ENCODE results near the gene MYRF. TPM values are rescaled to one million over a fixed set of nuclear protein-coding genes. Genes with fewer than 3 reads are reported as not detected.

Gene MYRF
- total and polyA plus RNA-seq, 9 of the 15 experiments (the other 6 are each of a cell fraction or from before 2014, with no cell fraction given), result 2.3 to 25.8 (median 7.1) TPM

- intact Hi-C loops (cut with micrococcal nuclease) (no loop called here), in situ Hi-C loops (cut with MboI) (no loop called here)
- H3K36me3 ChIP-seq (ENCODE audit: control insufficient read depth, insufficient read depth, low read length), result peaks cover 3% of the 10 kb centered on the region; the same call in 1 of the 3 replicates
- peak overlapping the region in 1 of 2 experiments; percentile 75; a peak in 2 of 4 replicates for H3K9ac ChIP-seq (ENCODE audit: insufficient read depth in 1 of 2, low read depth in 2 of 2, low read length in 2 of 2)
- ChIA-PET CTCF (ENCODE audit: low intra/inter-chr PET ratio) (no interaction called here), POLR2A (interaction anchor here (0.7 to 1.3 kb wide), 4 partner anchors 9 to 26 kb away, joined by 3 to 6 read pairs (median 5); partner anchors contain the start of genes FEN1 and TMEM258)
- no peaks in the 10 kb centered on the region; the same call in 2 of the 3 replicates for H3K79me2 ChIP-seq (ENCODE audit: control insufficient read depth, insufficient read depth, low read length)
- H4K20me1 ChIP-seq (replicated peaks; ENCODE audit: control insufficient read depth, insufficient read depth, low read length), result 0 out of 2 replicates have a peak, but pooled peaks cover 6% of the 10 kb centered on the region
- H3K27me3 ChIP-seq (ENCODE audit: control insufficient read depth in 2 of 2, insufficient read depth in 2 of 2, low read length in 2 of 2), result no peaks in the 10 kb centered on the region
- H3K9me3 ChIP-seq (replicated peaks; ENCODE audit: control insufficient read depth, insufficient read depth, low read depth, low read length), result no peaks in the 10 kb centered on the region
- H2AFZ ChIP-seq (ENCODE audit: low read depth, low read length), result no peak overlapping the region
- ATAC-seq (no peak), FAIRE-seq (no peak), DNase-seq (ENCODE audit: extremely low read depth in 1 of 4, low spot score in 3 of 4) (no peak)
- H3K4me2 ChIP-seq (ENCODE audit: insufficient read depth, low read length), result no peak overlapping the region
- H3K27ac ChIP-seq (ENCODE audit: extremely low read depth, low read depth, low read length), result no peak overlapping the region
- H3K9me1 ChIP-seq (ENCODE audit: control insufficient read depth, insufficient read depth, low read length), result no peaks in the 10 kb centered on the region
- no TSS peak for BruUV-seq (replicated peaks)
- H3K4me3 ChIP-seq, result no peak overlapping the region
- peaks cover 12 to 68% of the 10 kb centered on the region in 2 experiments; a peak in 4 of 5 replicates for H3K4me1 ChIP-seq (replicated peaks in 1 of 2; ENCODE audit: control insufficient read depth in 2 of 2, insufficient read depth in 2 of 2, low read length in 2 of 2)
- no peak for TF ChIP-seq ZNF24 (IDR thresholded peaks at IDR 0.05)
- TF ChIP-seq POLR2G (IDR thresholded peaks at IDR 0.05; ENCODE audit: low read depth, low read length), result peak; percentile 6; the same call in 1 of the 2 replicates
- 90% methylated on average over 13 of the region's 13 CpGs for WGBS (ENCODE audit: insufficient coverage, low coverage, missing lambda C conversion rate)
Measured at GRCh38 chr11:61766353-61766841, 14.0 kb downstream of the MYRF start.

- Histone ChIP-seq H3K4me3 (no peak overlapping the region), H3K9ac (ENCODE audit: insufficient read depth in 1 of 2, low read depth in 2 of 2, low read length in 2 of 2) (no peak overlapping the region; a peak in 1 of 4 replicates), H2AFZ (ENCODE audit: low read depth, low read length) (no peak overlapping the region), H3K27ac (ENCODE audit: extremely low read depth, low read depth, low read length) (no peak overlapping the region), H3K27me3 (ENCODE audit: control insufficient read depth in 2 of 2, insufficient read depth in 2 of 2, low read length in 2 of 2) (no peaks in the 10 kb centered on the region), H3K9me3 (replicated peaks; ENCODE audit: control insufficient read depth, insufficient read depth, low read depth, low read length) (no peaks in the 10 kb centered on the region), H3K36me3 (ENCODE audit: control insufficient read depth, insufficient read depth, low read length) (peaks cover 6% of the 10 kb centered on the region; the same call in 1 of the 3 replicates), H3K9me1 (ENCODE audit: control insufficient read depth, insufficient read depth, low read length) (no peaks in the 10 kb centered on the region), H3K4me1 (replicated peaks in 1 of 2; ENCODE audit: control insufficient read depth in 2 of 2, insufficient read depth in 2 of 2, low read length in 2 of 2) (peaks cover 12 to 73% of the 10 kb centered on the region in 2 experiments; a peak in 4 of 5 replicates), H4K20me1 (replicated peaks; ENCODE audit: control insufficient read depth, insufficient read depth, low read length) (no peaks in the 10 kb centered on the region), H3K79me2 (ENCODE audit: control insufficient read depth, insufficient read depth, low read length) (no peaks in the 10 kb centered on the region; the same call in 2 of the 3 replicates), H3K4me2 (ENCODE audit: insufficient read depth, low read length) (no peak overlapping the region)
- ATAC-seq (no peak), DNase-seq (ENCODE audit: extremely low read depth in 1 of 4, low spot score in 3 of 4) (no peak), FAIRE-seq (no peak)
- TF ChIP-seq E2F6 (IDR thresholded peaks at IDR 0.05; ENCODE audit: borderline replicate concordance in 1 of 2, extremely low read depth in 1 of 2, insufficient read depth in 1 of 2, insufficient read length in 1 of 2, low read depth in 1 of 2, low read length in 1 of 2, poor library complexity in 1 of 2, severe bottlenecking in 1 of 2) (no peak), ZNF778 (CRISPR knock-in tag; IDR thresholded peaks at IDR 0.05) (no peak)
- no TSS peak for BruUV-seq (replicated peaks)
- ChIA-PET CTCF (ENCODE audit: low intra/inter-chr PET ratio) (no interaction called here), POLR2A (interaction anchor here (0.7 kb wide), 1 partner anchor 23 kb away, joined by 3 read pairs; no protein-coding TSS in a partner anchor)
- 50% methylated on average over 11 of the region's 11 CpGs for WGBS (ENCODE audit: insufficient coverage, low coverage, missing lambda C conversion rate)
- in situ Hi-C loops (cut with MboI), result no loop called here
- intact Hi-C loops (cut with micrococcal nuclease), result no loop called here
Measured at GRCh38 chr11:61768376-61769076, 16.1 kb downstream of the MYRF start.

Data from K562 (cell line).